ENCODE measurements around the gene RHOA. TPM values are rescaled to one million over a fixed set of nuclear protein-coding genes. Genes with fewer than 3 reads are reported as not detected.

RHOA gene
- total and polyA plus RNA-seq, 4 donors, result 144 to 169 (median 160) TPM

GRCh38 chr3:49453621-49454020, 41.8 kb upstream of the RHOA start:
- no peak for DNase-seq (ENCODE audit: low spot score)
- no peaks in the 10 kb centered on the region for H3K27me3 ChIP-seq (ENCODE audit: control insufficient read depth in 4 of 4, insufficient read depth in 4 of 4, low read length in 3 of 4)
- no peak overlapping the region for H3K9ac ChIP-seq (ENCODE audit: low read depth in 1 of 2, low read length in 2 of 2)
- H3K4me3 ChIP-seq (ENCODE audit: low read depth in 1 of 3, low read length in 3 of 3), result no peak overlapping the region
- H3K36me3 ChIP-seq (ENCODE audit: control insufficient read depth in 4 of 4, insufficient read depth in 3 of 4, low read depth in 1 of 4, low read length in 3 of 4), result no peaks in the 10 kb centered on the region
- H3K27ac ChIP-seq (ENCODE audit: low read depth in 1 of 2, low read length in 2 of 2), result no peak overlapping the region
- WGBS, result 97% methylated on average over 4 of the region's 4 CpGs
- H3K4me1 ChIP-seq (ENCODE audit: control insufficient read depth in 4 of 4, insufficient read depth in 4 of 4, low read length in 3 of 4), result peaks cover 0 to 4% (median 2%) of the 10 kb centered on the region in 4 donors
- no peaks in the 10 kb centered on the region for H3K9me3 ChIP-seq (ENCODE audit: control insufficient read depth in 4 of 4, low read length in 3 of 4)
- TF ChIP-seq ATF3 (IDR thresholded peaks at IDR 0.05), result no peak
- no peak for TF ChIP-seq CTCF (IDR thresholded peaks at IDR 0.05; ENCODE audit: low read depth, low read length, missing input control)
- no peak for TF ChIP-seq JUND (IDR thresholded peaks at IDR 0.05)
- TF ChIP-seq RAD21 (IDR thresholded peaks at IDR 0.05), result no peak
- no peak for TF ChIP-seq MAX (IDR thresholded peaks at IDR 0.05)
- no peak for TF ChIP-seq EGR1 (IDR thresholded peaks at IDR 0.05; ENCODE audit: low read depth in 2 of 2)
- TF ChIP-seq, protein P1, sequence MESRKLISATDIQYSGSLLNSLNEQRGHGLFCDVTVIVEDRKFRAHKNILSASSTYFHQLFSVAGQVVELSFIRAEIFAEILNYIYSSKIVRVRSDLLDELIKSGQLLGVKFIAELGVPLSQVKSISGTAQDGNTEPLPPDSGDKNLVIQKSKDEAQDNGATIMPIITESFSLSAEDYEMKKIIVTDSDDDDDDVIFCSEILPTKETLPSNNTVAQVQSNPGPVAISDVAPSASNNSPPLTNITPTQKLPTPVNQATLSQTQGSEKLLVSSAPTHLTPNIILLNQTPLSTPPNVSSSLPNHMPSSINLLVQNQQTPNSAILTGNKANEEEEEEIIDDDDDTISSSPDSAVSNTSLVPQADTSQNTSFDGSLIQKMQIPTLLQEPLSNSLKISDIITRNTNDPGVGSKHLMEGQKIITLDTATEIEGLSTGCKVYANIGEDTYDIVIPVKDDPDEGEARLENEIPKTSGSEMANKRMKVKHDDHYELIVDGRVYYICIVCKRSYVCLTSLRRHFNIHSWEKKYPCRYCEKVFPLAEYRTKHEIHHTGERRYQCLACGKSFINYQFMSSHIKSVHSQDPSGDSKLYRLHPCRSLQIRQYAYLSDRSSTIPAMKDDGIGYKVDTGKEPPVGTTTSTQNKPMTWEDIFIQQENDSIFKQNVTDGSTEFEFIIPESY (IDR thresholded peaks at IDR 0.05), result no peak
- no peak for TF ChIP-seq YY1 (IDR thresholded peaks at IDR 0.05)
- TF ChIP-seq FOXA1 (IDR thresholded peaks at IDR 0.05), result no peak
- no peak for TF ChIP-seq HNF4A (conservative IDR thresholded peaks at IDR 0.05)
- no peak for TF ChIP-seq RXRA (IDR thresholded peaks at IDR 0.05)
- no peak for TF ChIP-seq SP1 (IDR thresholded peaks at IDR 0.05)
- no peak for TF ChIP-seq GABPA (IDR thresholded peaks at IDR 0.05 in 1 of 2, conservative IDR thresholded peaks at IDR 0.05 in 1 of 2)
- TF ChIP-seq NR2F2 (IDR thresholded peaks at IDR 0.05), result no peak

DNA sequence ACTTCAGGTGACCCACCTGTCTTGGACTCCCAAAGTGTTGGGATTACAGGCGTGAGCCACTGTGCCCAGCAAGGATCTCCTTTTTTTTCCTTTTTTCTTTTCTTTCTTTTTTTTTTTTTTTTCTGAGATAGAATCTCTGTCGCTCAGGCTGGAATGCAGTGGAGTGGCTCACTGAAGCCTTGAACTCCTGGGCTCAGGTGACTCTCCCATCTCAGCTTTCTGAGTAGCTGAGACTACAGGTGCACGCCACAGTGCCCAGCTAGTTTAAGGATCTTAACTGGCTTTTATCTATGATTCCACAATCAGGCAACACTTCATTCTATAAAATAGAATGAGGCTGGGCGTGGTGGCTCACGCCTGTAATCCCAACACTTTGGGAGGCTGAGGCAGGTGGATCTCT, 33.6 kb upstream of the RHOA start:
- Histone ChIP-seq H3K9ac (ENCODE audit: low read depth in 1 of 2, low read length in 2 of 2) (no peak overlapping the region), H3K27me3 (ENCODE audit: control insufficient read depth in 4 of 4, insufficient read depth in 4 of 4, low read length in 3 of 4) (no peaks in the 10 kb centered on the region), H3K27ac (ENCODE audit: low read depth in 1 of 2, low read length in 2 of 2) (no peak overlapping the region), H3K36me3 (ENCODE audit: control insufficient read depth in 4 of 4, insufficient read depth in 3 of 4, low read depth in 1 of 4, low read length in 3 of 4) (no peaks in the 10 kb centered on the region), H3K9me3 (ENCODE audit: control insufficient read depth in 4 of 4, low read length in 3 of 4) (no peaks in the 10 kb centered on the region), H3K4me1 (ENCODE audit: control insufficient read depth in 4 of 4, insufficient read depth in 4 of 4, low read length in 3 of 4) (peaks cover 0 to 4% (median 2%) of the 10 kb centered on the region in 4 donors), H3K4me3 (ENCODE audit: low read depth in 1 of 3, low read length in 3 of 3) (no peak overlapping the region)
- TF ChIP-seq HNF4G (IDR thresholded peaks at IDR 0.05) (no peak), RAD21 (IDR thresholded peaks at IDR 0.05) (no peak), JUND (IDR thresholded peaks at IDR 0.05) (no peak), NR2F2 (IDR thresholded peaks at IDR 0.05) (no peak), GABPA (IDR thresholded peaks at IDR 0.05 in 1 of 2, conservative IDR thresholded peaks at IDR 0.05 in 1 of 2) (no peak), SP1 (IDR thresholded peaks at IDR 0.05) (no peak), ATF3 (IDR thresholded peaks at IDR 0.05) (no peak), YY1 (IDR thresholded peaks at IDR 0.05) (no peak), HNF4A (conservative IDR thresholded peaks at IDR 0.05) (no peak)
- TF ChIP-seq, protein P1 (IDR thresholded peaks at IDR 0.05), result no peak
- 94% methylated on average over 5 of the region's 5 CpGs for WGBS
- DNase-seq (ENCODE audit: low spot score), result no peak
